ENCODE measurements around the gene SLC37A4.

DNA sequence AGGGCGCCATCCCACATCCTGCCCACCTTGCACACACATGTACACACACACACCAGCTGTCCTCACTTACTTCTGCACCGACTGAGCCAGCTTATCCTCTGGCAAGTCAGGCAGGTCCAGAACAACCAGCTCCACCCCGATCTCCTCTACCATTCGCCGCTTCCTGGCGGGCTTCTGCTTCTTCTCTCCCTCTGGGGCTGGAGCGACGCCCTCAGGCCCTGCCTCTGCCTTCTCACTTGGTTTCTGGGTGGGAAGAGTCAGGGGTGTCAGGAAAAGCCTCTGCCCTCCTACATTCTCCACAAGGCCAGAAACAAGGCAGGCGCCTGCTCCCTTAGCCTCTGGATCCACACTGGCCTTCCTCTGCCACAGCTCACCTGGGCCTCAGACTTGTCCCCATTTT is 18.0 kb upstream of the SLC37A4 start:
- TF ChIP-seq, protein P1, sequence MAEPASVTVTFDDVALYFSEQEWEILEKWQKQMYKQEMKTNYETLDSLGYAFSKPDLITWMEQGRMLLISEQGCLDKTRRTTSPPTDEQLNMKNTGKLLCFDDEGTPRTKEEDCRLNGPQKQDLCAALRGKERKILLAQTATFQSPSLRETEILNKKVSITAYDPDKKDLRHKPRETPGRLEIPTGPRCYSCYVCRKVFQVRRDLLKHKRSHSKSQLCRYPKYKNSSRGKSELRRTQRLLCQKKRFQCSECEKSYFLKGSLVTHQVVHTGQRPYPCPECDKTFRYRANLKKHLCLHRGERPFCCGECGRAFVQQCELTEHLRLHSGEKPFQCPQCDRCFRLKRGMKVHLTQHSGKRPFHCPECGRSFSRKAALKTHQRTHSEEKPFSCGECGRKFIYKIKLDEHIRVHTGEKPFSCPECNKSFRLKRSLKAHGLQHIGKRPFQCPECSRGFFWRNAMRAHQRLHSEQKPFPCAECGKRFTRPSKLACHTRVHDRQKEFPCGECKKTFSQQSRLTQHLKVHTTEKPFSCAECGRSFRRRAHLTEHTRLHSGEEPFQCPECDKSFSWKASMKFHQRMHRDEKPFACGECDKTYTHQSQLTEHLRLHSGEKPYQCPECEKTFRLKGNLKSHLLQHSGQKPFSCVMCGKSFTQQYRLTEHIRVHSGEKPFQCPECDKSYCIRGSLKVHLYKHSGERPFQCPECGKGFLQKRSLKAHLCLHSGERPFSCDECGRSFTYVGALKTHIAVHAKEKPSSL (CRISPR knock-in tag; conservative IDR thresholded peaks at IDR 0.05): no peak
- no peak for TF ChIP-seq HMGA2 (CRISPR knock-in tag; IDR thresholded peaks at IDR 0.05)
